Endodermal cell (in vitro differentiated cells): Measurements from ENCODE around the gene RAB7A. TPM values are rescaled to one million over a fixed set of nuclear protein-coding genes. Genes with fewer than 3 reads are reported as not detected.
"Not testable (repeated sequence)": the region's sequence is repeated elsewhere in the genome, so short reads cannot be mapped to it uniquely, and the experiment has no call there.

Experiments
- DNase-seq: peaks from one replicate; pipeline ENCODE4 v3.0.0-alpha.2; 2017
- H3K27ac ChIP-seq: 2 replicates; pipeline ENCODE4 v1.5.1; 2013; ENCODE audit warnings: mild to moderate bottlenecking, low read depth, low read length, moderate library complexity
- H3K27me3 ChIP-seq: 2 replicates; pipeline ENCODE4 v1.6.1; 2013; ENCODE audit warnings: mild to moderate bottlenecking, low read length, moderate library complexity; ENCODE audit not compliant: insufficient read depth, control insufficient read depth, poor library complexity, severe bottlenecking
- H3K36me3 ChIP-seq: 2 replicates; pipeline ENCODE4 v1.7.0; 2013; ENCODE audit warnings: mild to moderate bottlenecking, low read length, moderate library complexity; ENCODE audit not compliant: control insufficient read depth, insufficient read depth
- H3K4me1 ChIP-seq: one replicate; pipeline ENCODE4 v1.7.0; 2013; ENCODE audit warnings: low read length; ENCODE audit not compliant: control insufficient read depth, insufficient read depth
- H3K4me3 ChIP-seq: 2 replicates; pipeline ENCODE4 v1.5.1; 2013; ENCODE audit warnings: mild to moderate bottlenecking, low read length, moderate library complexity
- H3K9ac ChIP-seq: 2 replicates; pipeline ENCODE4 v1.6.1; 2013; ENCODE audit warnings: mild to moderate bottlenecking, low read length, moderate library complexity; ENCODE audit not compliant: poor library complexity, severe bottlenecking; ENCODE audit errors: extremely low read depth
- H3K9me3 ChIP-seq: 2 replicates; pipeline ENCODE4 v1.6.1; 2013; ENCODE audit warnings: mild to moderate bottlenecking, low read length, moderate library complexity; ENCODE audit not compliant: control insufficient read depth
- H3K27ac Mint-ChIP-seq: 2 replicates; pipeline ENCODE4 v1.8.0; 2020; ENCODE audit warnings: mixed read lengths
- H3K27me3 Mint-ChIP-seq: 2 replicates; pipeline ENCODE4 v1.8.0; 2021; ENCODE audit warnings: mild to moderate bottlenecking, mixed read lengths; ENCODE audit not compliant: insufficient read depth
- H3K36me3 Mint-ChIP-seq: 2 replicates; pipeline ENCODE4 v1.8.0; 2020; ENCODE audit warnings: low read depth, mixed read lengths
- H3K4me1 Mint-ChIP-seq: 2 replicates; pipeline ENCODE4 v1.8.0; 2020; ENCODE audit warnings: mixed read lengths
- H3K4me3 Mint-ChIP-seq: 2 replicates; pipeline ENCODE4 v1.8.0; 2020; ENCODE audit warnings: mild to moderate bottlenecking, moderate library complexity, mixed read lengths
- H3K9me3 Mint-ChIP-seq: 2 replicates; pipeline ENCODE4 v1.8.0; 2020; ENCODE audit warnings: mild to moderate bottlenecking, mixed read lengths
- whole genome bisulfite sequencing, 2 experiments: methylation state at CpG; one replicate each; pipeline versions ENCODE4 v1.1.5 to v1.1.7; 2013; ENCODE audit warnings: missing lambda C conversion rate in 2 of 2, mixed read lengths in 1 of 2; ENCODE audit not compliant: insufficient coverage in 1 of 2, insufficient read length in 1 of 2; 5-methylcytosine and 5-hydroxymethylcytosine counted together
- total RNA-seq, 2 donors: library from RNA; stranded (reverse); fragmentation: NEBNext Ultra II Directional in 1 of 2; extraction: Animal tissue kit (Norgen Biotek cat#: 25700) in 1 of 2; gene quantifications; 2 replicates in 1 of 2; 3 replicates in 1 of 2; pipeline ENCODE4 v1.2.1, GENCODE V29; 2021
- TF ChIP-seq, protein P1 (sequence below): fragments of 200-600 bp; sonication (generic); conservative IDR thresholded peaks from 2 replicates; pipeline ENCODE4 v1.5.0; 2021; ENCODE audit warnings: antibody characterized with exemption, mild to moderate bottlenecking

Gene RAB7A
- total RNA-seq, 2 donors from 2014 or later = 166 to 194 TPM

DNA sequence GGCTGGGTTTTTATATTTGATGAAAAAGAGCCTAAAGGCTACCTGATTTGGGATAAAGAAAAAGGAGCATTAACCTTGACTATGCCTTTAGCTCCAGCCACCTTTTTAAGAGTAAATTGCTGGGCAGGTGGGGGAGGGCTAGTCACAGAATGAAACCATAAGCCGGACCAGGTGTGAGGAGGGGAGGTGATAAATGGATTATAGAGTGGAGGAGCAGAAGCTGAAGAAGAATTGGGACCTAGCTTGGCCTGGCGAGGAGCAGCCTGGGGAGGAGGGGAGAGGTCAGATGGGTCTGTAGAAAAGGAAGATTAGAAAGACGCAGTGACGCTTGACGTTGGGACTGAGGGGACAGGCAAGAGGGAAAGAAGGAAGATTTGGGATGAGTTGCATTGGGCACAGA lies 107.0 kb downstream of the RAB7A start:
- H3K9ac ChIP-seq = peak overlapping the region; percentile 64
- H3K4me1 ChIP-seq, H3K27ac Mint-ChIP-seq, H3K36me3 ChIP-seq, H3K27me3 ChIP-seq, H3K9me3 ChIP-seq, H3K27me3 Mint-ChIP-seq, H3K4me3 Mint-ChIP-seq, H3K9me3 Mint-ChIP-seq, H3K27ac ChIP-seq: not testable (repeated sequence)
- Mint-ChIP-seq H3K4me1 (peaks cover 10% of the 10 kb centered on the region), H3K36me3 (peaks cover 12% of the 10 kb centered on the region)
- peak overlapping the region; percentile 83 for H3K4me3 ChIP-seq
- 29 to 71% methylated on average over 2 to 5 of the region's 5 CpGs for WGBS, 2 experiments
- peak; percentile 74 for DNase-seq

DNA sequence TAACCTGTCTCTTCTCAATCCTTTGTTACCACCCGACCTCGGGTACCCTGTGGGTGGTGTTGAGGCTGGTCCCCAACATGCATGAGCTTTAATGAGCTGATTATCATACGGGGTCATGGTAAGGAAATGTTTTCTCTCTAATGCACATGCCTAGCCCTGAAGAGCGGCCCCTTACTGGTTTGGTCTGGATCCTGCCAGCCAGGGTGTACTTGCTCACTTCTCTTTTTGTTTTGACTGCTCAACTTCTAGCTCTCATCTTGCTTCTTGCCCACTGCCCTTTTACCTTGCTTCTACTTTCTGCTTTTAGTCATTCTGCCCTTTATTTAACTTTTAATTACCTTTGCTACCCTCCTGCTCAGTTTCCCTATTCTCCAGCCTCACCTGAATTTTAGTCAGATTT lies 109.1 kb downstream of the RAB7A start:
- no peak for DNase-seq
- Mint-ChIP-seq H3K9me3 (peaks cover 7% of the 10 kb centered on the region), H3K27me3 (no peaks in the 10 kb centered on the region), H3K4me3 (no peak overlapping the region), H3K4me1 (peaks cover 11% of the 10 kb centered on the region), H3K27ac (no peak overlapping the region), H3K36me3 (peaks cover 12% of the 10 kb centered on the region)
- Histone ChIP-seq H3K27me3 (no peaks in the 10 kb centered on the region), H3K9me3 (peaks cover 15% of the 10 kb centered on the region), H3K36me3 (peaks cover 6% of the 10 kb centered on the region), H3K9ac (no peak overlapping the region), H3K4me3 (peak overlapping the region; percentile 67), H3K4me1 (peaks cover 10% of the 10 kb centered on the region), H3K27ac (no peak overlapping the region)
- 96 to 100% methylated on average over 2 to 4 of the region's 4 CpGs for WGBS, 2 experiments
- TF ChIP-seq, protein P1, sequence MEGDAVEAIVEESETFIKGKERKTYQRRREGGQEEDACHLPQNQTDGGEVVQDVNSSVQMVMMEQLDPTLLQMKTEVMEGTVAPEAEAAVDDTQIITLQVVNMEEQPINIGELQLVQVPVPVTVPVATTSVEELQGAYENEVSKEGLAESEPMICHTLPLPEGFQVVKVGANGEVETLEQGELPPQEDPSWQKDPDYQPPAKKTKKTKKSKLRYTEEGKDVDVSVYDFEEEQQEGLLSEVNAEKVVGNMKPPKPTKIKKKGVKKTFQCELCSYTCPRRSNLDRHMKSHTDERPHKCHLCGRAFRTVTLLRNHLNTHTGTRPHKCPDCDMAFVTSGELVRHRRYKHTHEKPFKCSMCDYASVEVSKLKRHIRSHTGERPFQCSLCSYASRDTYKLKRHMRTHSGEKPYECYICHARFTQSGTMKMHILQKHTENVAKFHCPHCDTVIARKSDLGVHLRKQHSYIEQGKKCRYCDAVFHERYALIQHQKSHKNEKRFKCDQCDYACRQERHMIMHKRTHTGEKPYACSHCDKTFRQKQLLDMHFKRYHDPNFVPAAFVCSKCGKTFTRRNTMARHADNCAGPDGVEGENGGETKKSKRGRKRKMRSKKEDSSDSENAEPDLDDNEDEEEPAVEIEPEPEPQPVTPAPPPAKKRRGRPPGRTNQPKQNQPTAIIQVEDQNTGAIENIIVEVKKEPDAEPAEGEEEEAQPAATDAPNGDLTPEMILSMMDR = no peak

DNA sequence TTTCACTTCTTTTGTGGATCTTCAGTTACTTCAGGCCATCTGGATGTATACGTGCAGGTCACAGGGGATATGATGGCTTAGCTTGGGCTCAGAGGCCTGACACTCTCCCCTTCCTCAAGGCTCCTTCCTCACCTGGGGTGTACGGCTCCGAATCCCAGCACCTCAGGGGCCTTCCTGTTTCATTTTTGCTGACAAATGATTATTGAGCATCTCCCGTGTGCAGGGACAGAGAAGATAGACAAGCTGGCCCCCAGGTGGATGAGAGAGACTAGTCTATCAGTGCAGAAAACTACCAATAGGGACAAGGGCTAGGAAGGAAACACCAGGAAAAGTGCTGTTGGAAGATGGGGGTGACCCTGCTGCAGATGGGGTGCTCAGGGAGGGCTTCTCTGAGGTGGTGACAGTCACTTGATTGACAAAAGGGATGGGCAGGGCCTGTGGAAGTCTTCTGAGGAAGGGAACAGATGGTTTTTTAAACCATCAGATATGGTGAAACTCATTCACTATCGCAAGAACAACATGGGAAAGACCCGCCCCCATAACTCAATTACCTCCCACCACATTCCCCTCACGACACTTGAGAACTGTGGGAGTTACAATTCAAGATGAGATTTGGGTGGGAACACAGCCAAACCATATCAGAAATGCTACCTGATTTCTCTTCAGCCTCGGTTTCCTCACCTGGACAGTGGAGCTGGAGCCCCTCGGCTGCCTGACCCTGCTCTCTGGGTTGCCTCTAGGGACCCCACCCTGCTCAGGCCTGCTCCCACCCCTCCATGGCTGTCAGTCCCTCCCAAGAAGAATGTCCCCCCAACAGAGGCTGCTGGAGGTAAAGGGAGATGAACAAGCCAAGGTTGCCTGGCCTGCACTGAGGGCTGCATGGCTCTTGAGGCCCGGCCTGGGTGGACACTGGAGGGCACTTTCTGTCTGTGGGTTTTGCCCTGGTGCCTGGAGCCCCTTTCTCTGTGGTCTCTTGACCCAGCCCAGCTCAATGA lies 116.2 kb downstream of the RAB7A start:
- H3K9ac ChIP-seq = no peak overlapping the region
- Mint-ChIP-seq H3K4me3 (no peak overlapping the region), H3K27ac (no peak overlapping the region), H3K36me3 (peaks cover 12% of the 10 kb centered on the region), H3K9me3 (peaks cover 20% of the 10 kb centered on the region), H3K4me1 (peaks cover 27% of the 10 kb centered on the region), H3K27me3 (peaks cover 2% of the 10 kb centered on the region)
- no peak overlapping the region for H3K4me3 ChIP-seq
- TF ChIP-seq, protein P1 = no peak
- peaks cover 13% of the 10 kb centered on the region for H3K4me1 ChIP-seq
- peaks cover 27% of the 10 kb centered on the region for H3K9me3 ChIP-seq
- peaks cover 7% of the 10 kb centered on the region for H3K36me3 ChIP-seq
- H3K27ac ChIP-seq = no peak overlapping the region
- DNase-seq = no peak
- no peaks in the 10 kb centered on the region for H3K27me3 ChIP-seq
- 96 to 97% methylated on average over 4 to 10 of the region's 10 CpGs for WGBS, 2 experiments
